Thyroid gland (tissue), 4 donors: ENCODE data around the gene PKP2. TPM values are rescaled to one million over a fixed set of nuclear protein-coding genes. Genes with fewer than 3 reads are reported as not detected.

ENCODE experiments used
- DNase-seq, 2 donors: peaks; one replicate each; pipeline ENCODE4 v3.0.0-alpha.2; 2019
- H3K27ac ChIP-seq, 3 donors: fragments of 200-600 bp; sonication (generic); 1 replicate in 2 of 3; 2 replicates in 1 of 3; pipeline ENCODE4 v1.5.1; 2016 to 2019; ENCODE audit warnings: mild to moderate bottlenecking in 1 of 3, moderate library complexity in 1 of 3
- H3K27me3 ChIP-seq: fragments of 200-600 bp; sonication (generic); one replicate; pipeline ENCODE4 v1.5.1; 2019
- H3K36me3 ChIP-seq, 2 donors: fragments of 200-600 bp; sonication (generic); one replicate each; pipeline ENCODE4 v1.5.1; 2016 to 2019
- H3K4me1 ChIP-seq, 2 donors: fragments of 200-600 bp; sonication (generic); one replicate each; pipeline ENCODE4 v1.5.1; 2017 to 2019
- H3K4me3 ChIP-seq, 3 donors: fragments of 200-600 bp; sonication (generic); replicated peaks in 1 of 3; 1 replicate in 2 of 3; 2 replicates in 1 of 3; pipeline ENCODE4 v1.5.1; 2016; ENCODE audit warnings: mild to moderate bottlenecking in 1 of 3
- H3K9me3 ChIP-seq: fragments of 200-600 bp; sonication (generic); one replicate; pipeline ENCODE4 v1.5.1; 2017
- CTCF ChIP-seq, 6 experiments: fragments of 200-600 bp in 3 of 6; fragments of 450-650 bp in 3 of 6; sonication (generic) in 3 of 6; IDR thresholded peaks; one replicate each; pipeline ENCODE4 v1.5.1; 2016 to 2019; ENCODE audit warnings: antibody characterized with exemption in 6 of 6, mild to moderate bottlenecking in 2 of 6, inconsistent platforms in 1 of 6, moderate library complexity in 1 of 6
- POLR2A ChIP-seq, 2 donors: fragments of 450-650 bp; IDR thresholded peaks; one replicate each; pipeline ENCODE4 v1.6.1; 2017; ENCODE audit warnings: antibody characterized with exemption in 2 of 2, mild to moderate bottlenecking in 2 of 2, moderate library complexity in 1 of 2
- WGBS, 2 donors: methylation state at CpG; one replicate each; pipeline ENCODE4 v1.1.5; 2017; 5-methylcytosine and 5-hydroxymethylcytosine counted together
- intact Hi-C: fragments of 100-400 bp; cut with DNase I; formaldehyde crosslinking; loops from one replicate; pipeline ENCODE4 v1.15.1; 2023
- total RNA-seq, 4 donors: library from RNA; depleted of rRNA; stranded (reverse); fragments of >200 nt; gene quantifications; one replicate each; pipeline ENCODE4 v1.2.3, GENCODE V29; 2016

PKP2 gene
- total RNA-seq, 4 donors from 2014 or later, result 0.27 to 0.92 (median 0.55) TPM

GRCh38 chr12:32820376-32820931, 76.1 kb downstream of the PKP2 start:
- 74 to 90% methylated on average over 2 of the region's 2 CpGs for WGBS, 2 donors
- TF ChIP-seq POLR2A (IDR thresholded peaks at IDR 0.05) (no peak), CTCF (IDR thresholded peaks at IDR 0.05) (no peak)
- Histone ChIP-seq H3K4me1 (no peaks in the 10 kb centered on the region), H3K9me3 (no peaks in the 10 kb centered on the region), H3K27ac (no peak overlapping the region), H3K36me3 (no peaks in the 10 kb centered on the region), H3K27me3 (no peaks in the 10 kb centered on the region), H3K4me3 (no peak overlapping the region)
- no peak for DNase-seq
- intact Hi-C loops, result no loop called here

GRCh38 chr12:32819424-32819823, 77.2 kb downstream of the PKP2 start:
- H3K4me3 ChIP-seq, result no peak overlapping the region
- TF ChIP-seq POLR2A (IDR thresholded peaks at IDR 0.05) (no peak), CTCF (IDR thresholded peaks at IDR 0.05) (no peak)
- no peak overlapping the region for H3K27ac ChIP-seq
- no peaks in the 10 kb centered on the region for H3K36me3 ChIP-seq
- no peak for DNase-seq
- no peaks in the 10 kb centered on the region for H3K4me1 ChIP-seq
- intact Hi-C loops, result no loop called here
- H3K9me3 ChIP-seq, result no peaks in the 10 kb centered on the region
- H3K27me3 ChIP-seq, result no peaks in the 10 kb centered on the region

- intact Hi-C loops, result no loop called here
- no peak for DNase-seq
- no peaks in the 10 kb centered on the region for H3K4me1 ChIP-seq
- TF ChIP-seq CTCF (IDR thresholded peaks at IDR 0.05), result no peak
- TF ChIP-seq POLR2A (IDR thresholded peaks at IDR 0.05), result no peak
- H3K9me3 ChIP-seq, result no peaks in the 10 kb centered on the region
- H3K27ac ChIP-seq, result no peak overlapping the region
- no peaks in the 10 kb centered on the region for H3K27me3 ChIP-seq
- H3K36me3 ChIP-seq, result no peaks in the 10 kb centered on the region
- 82 to 84% methylated on average over 7 of the region's 7 CpGs for WGBS, 2 donors
- H3K4me3 ChIP-seq, result no peak overlapping the region
Observed at GRCh38 chr12:32811686-32812392, 84.7 kb downstream of the PKP2 start.

- no peaks in the 10 kb centered on the region for H3K9me3 ChIP-seq
- H3K36me3 ChIP-seq, result no peaks in the 10 kb centered on the region
- TF ChIP-seq CTCF (IDR thresholded peaks at IDR 0.05), result no peak
- TF ChIP-seq POLR2A (IDR thresholded peaks at IDR 0.05), result no peak
- no peaks in the 10 kb centered on the region for H3K27me3 ChIP-seq
- DNase-seq, result no peak
- H3K27ac ChIP-seq, result no peak overlapping the region
- H3K4me1 ChIP-seq, result no peaks in the 10 kb centered on the region
- H3K4me3 ChIP-seq, result no peak overlapping the region
- 95 to 100% methylated on average over 1 of the region's 1 CpG for WGBS, 2 donors
- intact Hi-C loops, result no loop called here
Observed at GRCh38 chr12:32809846-32810245, 86.7 kb downstream of the PKP2 start.

- Histone ChIP-seq H3K9me3 (no peaks in the 10 kb centered on the region), H3K4me3 (no peak overlapping the region), H3K36me3 (no peaks in the 10 kb centered on the region), H3K4me1 (no peaks in the 10 kb centered on the region), H3K27me3 (no peaks in the 10 kb centered on the region), H3K27ac (no peak overlapping the region)
- no peak for DNase-seq
- WGBS, 2 donors, result 0% methylated on average over 1 of the region's 1 CpG; no CpG with 5 or more reads in 1 of the 2 donors
- intact Hi-C loops, result no loop called here
- TF ChIP-seq POLR2A (IDR thresholded peaks at IDR 0.05) (no peak), CTCF (IDR thresholded peaks at IDR 0.05) (no peak)
Observed at GRCh38 chr12:32809196-32809595, 87.4 kb downstream of the PKP2 start.
